Measurements from ENCODE around the gene CST7. TPM values are rescaled to one million over a fixed set of nuclear protein-coding genes. Genes with fewer than 3 reads are reported as not detected.
"Not testable (repeated sequence)": the region's sequence is repeated elsewhere in the genome, so short reads cannot be mapped to it uniquely, and the experiment has no call there.

The CST7 gene
- total RNA-seq, 1 donor from 2014 or later, result not detected

GRCh38 chr20:24918579-24919566 is 30.2 kb upstream of the CST7 start:
- no peak for TF ChIP-seq CTCF (conservative IDR thresholded peaks at IDR 0.05)
- no peak for DNase-seq (ENCODE audit: low read depth, low spot score)
- peaks cover 5% of the 10 kb centered on the region for H3K36me3 Mint-ChIP-seq (ENCODE audit: low read depth)
- H3K9me3 Mint-ChIP-seq, result peaks cover 3% of the 10 kb centered on the region
- H3K27ac Mint-ChIP-seq (ENCODE audit: unreplicated experiment), result no peak overlapping the region
- H3K27me3 Mint-ChIP-seq (ENCODE audit: low read depth), result peaks cover 3% of the 10 kb centered on the region
- peaks cover 17% of the 10 kb centered on the region for H3K4me1 Mint-ChIP-seq
- no peak overlapping the region for H3K4me3 Mint-ChIP-seq

- H3K27me3 Mint-ChIP-seq (ENCODE audit: low read depth); H3K27ac Mint-ChIP-seq (ENCODE audit: unreplicated experiment); H3K9me3 Mint-ChIP-seq; H3K4me3 Mint-ChIP-seq; DNase-seq (ENCODE audit: low read depth, low spot score); H3K36me3 Mint-ChIP-seq (ENCODE audit: low read depth): not testable (repeated sequence)
- H3K4me1 Mint-ChIP-seq, result peaks cover 17% of the 10 kb centered on the region
Measured at GRCh38 chr20:24919665-24920064, 29.4 kb upstream of the CST7 start.

- not testable (repeated sequence) for H3K27me3 Mint-ChIP-seq (ENCODE audit: low read depth); H3K36me3 Mint-ChIP-seq (ENCODE audit: low read depth); DNase-seq (ENCODE audit: low read depth, low spot score); H3K4me3 Mint-ChIP-seq; H3K9me3 Mint-ChIP-seq; H3K27ac Mint-ChIP-seq (ENCODE audit: unreplicated experiment)
- peaks cover 17% of the 10 kb centered on the region for H3K4me1 Mint-ChIP-seq
Measured at GRCh38 chr20:24920706-24921105, 28.4 kb upstream of the CST7 start.

- not testable (repeated sequence) for H3K36me3 Mint-ChIP-seq (ENCODE audit: low read depth); H3K27me3 Mint-ChIP-seq (ENCODE audit: low read depth); H3K4me3 Mint-ChIP-seq; H3K9me3 Mint-ChIP-seq; DNase-seq (ENCODE audit: low read depth, low spot score)
- Mint-ChIP-seq H3K4me1 (peaks cover 14% of the 10 kb centered on the region), H3K27ac (ENCODE audit: unreplicated experiment) (peak overlapping the region; percentile 11)
Measured at GRCh38 chr20:24929259-24929658, 19.8 kb upstream of the CST7 start.

- not testable (repeated sequence) for H3K36me3 Mint-ChIP-seq (ENCODE audit: low read depth); DNase-seq (ENCODE audit: low read depth, low spot score); H3K9me3 Mint-ChIP-seq; H3K27me3 Mint-ChIP-seq (ENCODE audit: low read depth); H3K4me3 Mint-ChIP-seq
- H3K27ac Mint-ChIP-seq (ENCODE audit: unreplicated experiment), result peak overlapping the region; percentile 16
- peaks cover 14% of the 10 kb centered on the region for H3K4me1 Mint-ChIP-seq
Measured at GRCh38 chr20:24929867-24930723, 19.0 kb upstream of the CST7 start.

- H3K9me3 Mint-ChIP-seq; H3K27ac Mint-ChIP-seq (ENCODE audit: unreplicated experiment); H3K27me3 Mint-ChIP-seq (ENCODE audit: low read depth); H3K36me3 Mint-ChIP-seq (ENCODE audit: low read depth); H3K4me3 Mint-ChIP-seq; DNase-seq (ENCODE audit: low read depth, low spot score): not testable (repeated sequence)
- peak; percentile 68 for TF ChIP-seq CTCF (conservative IDR thresholded peaks at IDR 0.05)
- peaks cover 14% of the 10 kb centered on the region for H3K4me1 Mint-ChIP-seq
Measured at GRCh38 chr20:24930724-24931688, 18.1 kb upstream of the CST7 start.

GRCh38 chr20:24931893-24932292 is 17.2 kb upstream of the CST7 start:
- not testable (repeated sequence) for H3K36me3 Mint-ChIP-seq (ENCODE audit: low read depth); H3K27ac Mint-ChIP-seq (ENCODE audit: unreplicated experiment)

More at GRCh38 chr20:24931893-24932292, 17.2 kb upstream of the CST7 start:
- H3K4me1 Mint-ChIP-seq, result peaks cover 14% of the 10 kb centered on the region
- not testable (repeated sequence) for H3K9me3 Mint-ChIP-seq; H3K4me3 Mint-ChIP-seq; H3K27me3 Mint-ChIP-seq (ENCODE audit: low read depth); DNase-seq (ENCODE audit: low read depth, low spot score)
